SK-N-SH treated with all-trans-retinoic acid at 6 μM for 48 hours (cell line): ENCODE results near the gene FNIP2.

ENCODE experiments used
- CREB5 ChIP-seq: fragments of 250-450 bp; sonication (Bioruptor Pico); IDR thresholded peaks from 2 replicates; pipeline ENCODE4 v1.5.1; 2020; ENCODE audit warnings: low read depth, mild to moderate bottlenecking, moderate library complexity
- ZNF70 ChIP-seq: fragments of 450-650 bp; formaldehyde crosslinking; IDR thresholded peaks from 2 replicates; pipeline ENCODE4 v1.5.0; 2020; ENCODE audit warnings: mild to moderate bottlenecking, moderate library complexity

DNA sequence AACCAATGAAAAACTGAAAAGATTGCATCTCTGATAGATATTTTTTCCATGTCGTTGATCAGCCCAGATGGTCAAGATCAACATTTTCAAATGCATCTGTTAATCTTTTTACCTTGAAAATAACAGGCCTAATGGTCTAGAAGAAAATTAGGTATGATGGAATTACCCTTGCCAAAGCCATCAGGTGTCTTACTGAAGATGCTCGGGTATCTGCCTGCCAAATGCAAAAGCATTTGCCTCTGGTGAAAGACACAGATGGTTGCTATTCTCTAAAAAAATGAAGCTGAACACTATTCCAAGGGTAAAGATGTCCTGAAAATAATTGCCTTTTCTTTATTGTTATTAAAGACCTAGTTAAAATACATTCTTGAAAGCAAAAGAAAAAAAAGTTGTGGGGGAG, 126.0 kb downstream of the FNIP2 start:
- no peak for TF ChIP-seq ZNF70 (CRISPR knock-in tag)
- no peak for TF ChIP-seq CREB5 (CRISPR knock-in tag)
